Naive thymus-derived CD8-positive, alpha-beta T cell (primary cell): ENCODE measurements around the gene ZNF688. TPM values are rescaled to one million over a fixed set of nuclear protein-coding genes. Genes with fewer than 3 reads are reported as not detected.
"Not testable (repeated sequence)": the region's sequence is repeated elsewhere in the genome, so short reads cannot be mapped to it uniquely, and the experiment has no call there.

ENCODE experiments used
- ATAC-seq, 2 donors: fragments of 150-1000 bp; cut with Tn5 transposase in 1 of 2; sonication (Bioruptor Pico), chemical (Tn5 transposase) in 1 of 2; 1 replicate in 1 of 2; 2 replicates in 1 of 2; pipeline ENCODE4 v1.10.0; 2021; ENCODE audit warnings: mild to moderate bottlenecking in 2 of 2, moderate library complexity in 2 of 2
- POLR2A ChIA-PET: fragments of 350-600 bp; sonication (Branson Sonifier 250); formaldehyde crosslinking; loops from one replicate; lab custom pipeline; 2021; ENCODE audit warnings: antibody characterized with exemption; lab: Charles Lee
- DNase-seq, 10 donors: peaks; one replicate each; pipeline versions ENCODE4 v3.0.0 to v3.0.0-alpha.2; 2020 to 2022
- H3K27ac Mint-ChIP-seq, 10 donors: one replicate each; pipeline ENCODE4 v1.8.0; 2020 to 2022; ENCODE audit warnings: mild to moderate bottlenecking in 10 of 10, mixed read lengths in 10 of 10, moderate library complexity in 4 of 10, inconsistent platforms in 1 of 10
- H3K27me3 Mint-ChIP-seq, 5 donors: one replicate each; pipeline ENCODE4 v1.8.0; 2021 to 2022; ENCODE audit warnings: mixed read lengths in 5 of 5
- H3K36me3 Mint-ChIP-seq, 3 donors: one replicate each; pipeline ENCODE4 v1.8.0; 2020 to 2022; ENCODE audit warnings: mixed read lengths in 3 of 3, mild to moderate bottlenecking in 2 of 3, inconsistent platforms in 1 of 3
- H3K4me1 Mint-ChIP-seq, 4 donors: one replicate each; pipeline ENCODE4 v1.8.0; 2021 to 2022; ENCODE audit warnings: mixed read lengths in 4 of 4
- H3K4me3 Mint-ChIP-seq, 10 donors: one replicate each; pipeline ENCODE4 v1.8.0; 2020 to 2022; ENCODE audit warnings: mild to moderate bottlenecking in 10 of 10, mixed read lengths in 10 of 10, moderate library complexity in 6 of 10, inconsistent platforms in 1 of 10
- H3K9me3 Mint-ChIP-seq, 9 donors: one replicate each; pipeline ENCODE4 v1.8.0; 2020 to 2022; ENCODE audit warnings: mixed read lengths in 9 of 9, mild to moderate bottlenecking in 3 of 9, inconsistent platforms in 1 of 9, moderate library complexity in 1 of 9
- polyA plus RNA-seq, 3 donors: library from polyadenylated mRNA; unstranded; fragments of 300-500 nt; fragmentation: Illumina TruSeq; gene quantifications; one replicate each; pipeline ENCODE4 v1.2.3, GENCODE V29; 2021
- total RNA-seq, 8 experiments: library from RNA in 2 of 8; stranded (reverse) in 2 of 8; gene quantifications; one replicate each; pipeline ENCODE4 v1.2.3 and lab custom pipeline; 2021 to 2026

ZNF688 gene
- total and polyA plus RNA-seq, 5 experiments from 2014 or later = 19.9 to 22.0 (median 21.2) TPM

GRCh38 chr16:30527635-30528178, 43.8 kb downstream of the ZNF688 start:
- POLR2A ChIA-PET = interaction anchor here (0.6 to 3.5 kb wide), 13 partner anchors 8 to 131 kb away, joined by 3 to 18 read pairs (median 4); partner anchors contain the start of genes DCTPP1, FBRS, ZNF688 and ZNF747
- peak; percentile 10 to 21 for ATAC-seq
- Mint-ChIP-seq H3K27me3 (no peaks in the 10 kb centered on the region), H3K27ac (peak overlapping the region; percentile 90 to 96 (median 94)), H3K4me1 (peaks cover 7 to 37% (median 23%) of the 10 kb centered on the region in 4 donors), H3K36me3 (peaks cover 0 to 11% (median 0%) of the 10 kb centered on the region in 3 donors), H3K9me3 (no peaks in the 10 kb centered on the region), H3K4me3 (peak overlapping the region; percentile 82 to 95 (median 90))
- peak in 1 of 10 donors; percentile 22 for DNase-seq

GRCh38 chr16:30526823-30527634, 44.5 kb downstream of the ZNF688 start:
- Mint-ChIP-seq H3K4me1 (peaks cover 10 to 40% (median 23%) of the 10 kb centered on the region in 4 donors), H3K27ac (peak overlapping the region; percentile 90 to 96 (median 94)), H3K4me3 (peak overlapping the region; percentile 82 to 95 (median 90)), H3K27me3 (no peaks in the 10 kb centered on the region), H3K9me3 (no peaks in the 10 kb centered on the region), H3K36me3 (peaks cover 0 to 14% (median 0%) of the 10 kb centered on the region in 3 donors)
- peak; percentile 71 to 82 for ATAC-seq
- POLR2A ChIA-PET = interaction anchor here (0.6 to 3.5 kb wide), 9 partner anchors 8 to 123 kb away, joined by 3 to 18 read pairs (median 3); partner anchors contain the start of genes DCTPP1, ZNF688, ZNF747 and ZNF764
- DNase-seq = peak; percentile 64 to 92 (median 72)

- peak within 1 kb of the TSS; percentile 84 to 95 (median 90) for H3K4me3 Mint-ChIP-seq
- H3K9me3 Mint-ChIP-seq = no peaks in the 10 kb centered on the region
- ATAC-seq = peak; percentile 11 to 19
- DNase-seq = peak in 7 of 10 donors; percentile 16 to 43 (median 32)
- POLR2A ChIA-PET = interaction anchor here (0.9 to 3.5 kb wide), 6 partner anchors 8 to 119 kb away, joined by 3 to 18 read pairs (median 6); partner anchors contain the start of genes DCTPP1, ZNF688, ZNF747 and ZNF764
- no peaks in the 10 kb centered on the region for H3K27me3 Mint-ChIP-seq
- H3K4me1 Mint-ChIP-seq = peaks cover 10 to 37% (median 23%) of the 10 kb centered on the region in 4 donors
- peaks cover 0 to 15% (median 0%) of the 10 kb centered on the region in 3 donors for H3K36me3 Mint-ChIP-seq
- H3K27ac Mint-ChIP-seq = peak within 1 kb of the TSS; percentile 90 to 96 (median 94)
Measured at GRCh38 chr16:30526137-30526822, 45.2 kb downstream of the ZNF688 start, which contains the start of gene ZNF768. Gene ZNF768, minus strand, starts transcription at chr16:30526566. Its CDS starts 153 bp downstream, at chr16:30526413.

GRCh38 chr16:30525844-30526136, 45.7 kb downstream of the ZNF688 start:
- Mint-ChIP-seq H3K36me3 (peaks cover 0 to 17% (median 0%) of the 10 kb centered on the region in 3 donors), H3K27me3 (no peaks in the 10 kb centered on the region), H3K27ac (peak overlapping the region in 8 of 10 donors; percentile 37 to 93 (median 84)), H3K4me3 (peak overlapping the region; percentile 70 to 92 (median 86)), H3K4me1 (peaks cover 10 to 36% (median 23%) of the 10 kb centered on the region in 4 donors), H3K9me3 (no peaks in the 10 kb centered on the region)
- POLR2A ChIA-PET = interaction anchor here (0.7 to 2.1 kb wide), 5 partner anchors 9 to 96 kb away, joined by 3 to 15 read pairs (median 5); partner anchors contain the start of genes DCTPP1 and ZNF747
- DNase-seq (no peak), ATAC-seq (no peak)

- H3K27me3 Mint-ChIP-seq = no peaks in the 10 kb centered on the region
- H3K36me3 Mint-ChIP-seq = peaks cover 0 to 26% (median 0%) of the 10 kb centered on the region in 3 donors
- no peaks in the 10 kb centered on the region for H3K9me3 Mint-ChIP-seq
- H3K4me3 Mint-ChIP-seq = peak overlapping the region in 8 of 10 donors; percentile 19 to 92 (median 42)
- POLR2A ChIA-PET = interaction anchor here (0.7 to 2.1 kb wide), 8 partner anchors 10 to 95 kb away, joined by 3 to 15 read pairs (median 5); partner anchors contain the start of genes DCTPP1, ZNF747 and ZNF764
- ATAC-seq = no peak
- H3K27ac Mint-ChIP-seq = peak overlapping the region in 3 of 10 donors; percentile 9 to 87 (median 36)
- DNase-seq = no peak
- H3K4me1 Mint-ChIP-seq = peaks cover 10 to 32% (median 22%) of the 10 kb centered on the region in 4 donors
Measured at GRCh38 chr16:30524575-30525568, 46.6 kb downstream of the ZNF688 start.

GRCh38 chr16:30523768-30524574, 47.5 kb downstream of the ZNF688 start:
- no peaks in the 10 kb centered on the region for H3K9me3 Mint-ChIP-seq
- no peak for ATAC-seq

GRCh38 chr16:30522702-30523463, 48.6 kb downstream of the ZNF688 start:
- POLR2A ChIA-PET = interaction anchor here (0.5 to 1.6 kb wide), 4 partner anchors 11 to 91 kb away, joined by 3 to 6 read pairs (median 4); partner anchors contain the start of gene ZNF747
- Mint-ChIP-seq H3K27ac (peak overlapping the region in 5 of 10 donors; percentile 9 to 74 (median 33)), H3K36me3 (peaks cover 0 to 46% (median 10%) of the 10 kb centered on the region in 3 donors), H3K4me1 (peaks cover 19 to 36% (median 29%) of the 10 kb centered on the region in 4 donors)
- H3K9me3 Mint-ChIP-seq, H3K4me3 Mint-ChIP-seq, ATAC-seq, H3K27me3 Mint-ChIP-seq, DNase-seq: not testable (repeated sequence)

More at GRCh38 chr16:30523768-30524574, 47.5 kb downstream of the ZNF688 start:
- DNase-seq = no peak
- Mint-ChIP-seq H3K27me3 (no peaks in the 10 kb centered on the region), H3K4me1 (peaks cover 15 to 35% (median 27%) of the 10 kb centered on the region in 4 donors), H3K4me3 (peak overlapping the region in 4 of 10 donors; percentile 33 to 58 (median 44)), H3K27ac (peak overlapping the region in 4 of 10 donors; percentile 24 to 65 (median 46)), H3K36me3 (peaks cover 0 to 35% (median 3%) of the 10 kb centered on the region in 3 donors)
- POLR2A ChIA-PET = interaction anchor here (0.5 to 2.1 kb wide), 6 partner anchors 11 to 78 kb away, joined by 3 to 15 read pairs (median 4); partner anchors contain the start of genes ZNF747 and ZNF764

- POLR2A ChIA-PET = interaction anchor here (0.8 to 1.6 kb wide), 3 partner anchors 12 to 65 kb away, joined by 3 to 6 read pairs (median 4); partner anchors contain the start of gene ZNF747
- no peaks in the 10 kb centered on the region for H3K9me3 Mint-ChIP-seq
Measured at GRCh38 chr16:30521873-30522641, 49.5 kb downstream of the ZNF688 start.

GRCh38 chr16:30521476-30521872, 50.0 kb downstream of the ZNF688 start:
- Mint-ChIP-seq H3K36me3 (peaks cover 0 to 60% (median 16%) of the 10 kb centered on the region in 3 donors), H3K4me3 (no peak overlapping the region), H3K9me3 (no peaks in the 10 kb centered on the region), H3K27me3 (no peaks in the 10 kb centered on the region), H3K4me1 (peaks cover 17 to 38% (median 25%) of the 10 kb centered on the region in 4 donors), H3K27ac (peak overlapping the region in 5 of 10 donors; percentile 17 to 87 (median 49))
- POLR2A ChIA-PET = interaction anchor here (1.6 kb wide), 1 partner anchor 12 kb away, joined by 6 read pairs; no protein-coding TSS in a partner anchor
- peak in 1 of 10 donors; percentile 21 for DNase-seq
- ATAC-seq = no peak

More at GRCh38 chr16:30521873-30522641, 49.5 kb downstream of the ZNF688 start:
- DNase-seq = peak in 1 of 10 donors; percentile 56
- no peak for ATAC-seq
- Mint-ChIP-seq H3K36me3 (peaks cover 0 to 54% (median 14%) of the 10 kb centered on the region in 3 donors), H3K4me3 (no peak overlapping the region), H3K27ac (peak overlapping the region in 9 of 10 donors; percentile 15 to 87 (median 47)), H3K4me1 (peaks cover 15 to 36% (median 23%) of the 10 kb centered on the region in 4 donors), H3K27me3 (no peaks in the 10 kb centered on the region)
